ENCODE measurements around the gene SATB2.

SATB2 gene

GRCh38 chr2:199457147-199458008, at the start of gene SATB2 (continued):
- TF ChIP-seq ZNF157 (tag by site-specific recombination; IDR thresholded peaks at IDR 0.05) (no peak), ZNF10 (tag by site-specific recombination; IDR thresholded peaks at IDR 0.05) (no peak), TCF7L2 (IDR thresholded peaks at IDR 0.05; ENCODE audit: borderline replicate concordance, low read depth, low read length) (no peak), OSR2 (tag by site-specific recombination; IDR thresholded peaks at IDR 0.05) (no peak), ZNF768 (tag by site-specific recombination; IDR thresholded peaks at IDR 0.05) (no peak), ZNF391 (tag by site-specific recombination; IDR thresholded peaks at IDR 0.05; ENCODE audit: borderline replicate concordance, low read depth) (no peak), ZNF324 (tag by site-specific recombination; IDR thresholded peaks at IDR 0.05) (no peak), ZNF549 (tag by site-specific recombination; IDR thresholded peaks at IDR 0.05) (no peak), ZNF645 (tag by site-specific recombination; IDR thresholded peaks at IDR 0.05) (no peak), GLIS1 (tag by site-specific recombination; IDR thresholded peaks at IDR 0.05) (no peak), ZNF114 (tag by site-specific recombination; IDR thresholded peaks at IDR 0.05) (no peak), MEIS1 (CRISPR knock-in tag; IDR thresholded peaks at IDR 0.05; ENCODE audit: borderline replicate concordance) (no peak), BCL11B (tag by site-specific recombination; IDR thresholded peaks at IDR 0.05; ENCODE audit: low read depth) (peak; percentile 20; the same call in 1 of the 2 replicates), KLF10 (tag by site-specific recombination; IDR thresholded peaks at IDR 0.05) (no peak), ZBTB1 (tag by site-specific recombination; IDR thresholded peaks at IDR 0.05) (no peak), ZBTB10 (tag by site-specific recombination; IDR thresholded peaks at IDR 0.05) (no peak), ZNF174 (tag by site-specific recombination; IDR thresholded peaks at IDR 0.05) (no peak), ZNF404 (tag by site-specific recombination; IDR thresholded peaks at IDR 0.05) (no peak), ZNF561 (tag by site-specific recombination; IDR thresholded peaks at IDR 0.05; ENCODE audit: borderline replicate concordance) (peak; percentile 20; the same call in 1 of the 2 replicates), ZNF513 (tag by site-specific recombination; IDR thresholded peaks at IDR 0.05) (peak; percentile 68), SP2 (tag by site-specific recombination; IDR thresholded peaks at IDR 0.05) (peak; percentile 53), ZNF639 (tag by site-specific recombination; IDR thresholded peaks at IDR 0.05) (no peak), ZSCAN5A (tag by site-specific recombination; IDR thresholded peaks at IDR 0.05) (no peak), REPIN1 (tag by site-specific recombination; IDR thresholded peaks at IDR 0.05; ENCODE audit: low read depth) (no peak), PRDM4 (tag by site-specific recombination; IDR thresholded peaks at IDR 0.05) (0 out of 2 replicates have a peak, but pooled peaks have one; percentile 0), ZNF311 (tag by site-specific recombination; IDR thresholded peaks at IDR 0.05; ENCODE audit: borderline replicate concordance) (no peak), WT1 (tag by site-specific recombination; IDR thresholded peaks at IDR 0.05) (no peak), ZNF776 (tag by site-specific recombination; IDR thresholded peaks at IDR 0.05; ENCODE audit: borderline replicate concordance) (no peak), ZNF837 (tag by site-specific recombination; IDR thresholded peaks at IDR 0.05) (no peak), KLF16 (tag by site-specific recombination; IDR thresholded peaks at IDR 0.05) (0 out of 2 replicates have a peak, but pooled peaks have one; percentile 18)

All from HEK293 (cell line).